GM12878 (cell line): ENCODE data around the gene TAS2R41. TPM values are rescaled to one million over a fixed set of nuclear protein-coding genes. Genes with fewer than 3 reads are reported as not detected.

ENCODE experiments used
- ATAC-seq: fragments of 200-7000 bp; cut with Tn5 transposase; 3 replicates; pipeline ENCODE4 v1.9.1; 2020; ENCODE audit warnings: mild to moderate bottlenecking, moderate library complexity
- BruUV-seq: library from RNA; stranded (reverse); fragments of 400-500 nt; replicated peaks from 2 replicates; lab custom pipeline; 2021; lab: Mats Ljungman, UMichigan
- CTCF ChIA-PET: fragments of 300-600 bp; sonication (Branson Sonifier 250); formaldehyde crosslinking; extraction: SDS; loops from one replicate; lab custom pipeline; 2021; ENCODE audit warnings: inconsistent platforms; lab: Yijun Ruan, JAX
- POLR2A ChIA-PET: fragments of 350-600 bp; formaldehyde crosslinking; extraction: SDS; loops from one replicate; lab custom pipeline; 2021; ENCODE audit warnings: inconsistent platforms; lab: Charles Lee
- RAD21 ChIA-PET: fragments of 300-600 bp; sonication (Branson Sonifier 250); formaldehyde crosslinking; loops from one replicate; lab custom pipeline; 2023; ENCODE audit warnings: antibody characterized with exemption; ENCODE audit not compliant: unreplicated experiment; lab: Charles Lee
- SMC1A ChIA-PET: fragments of 300-600 bp; sonication (Branson Sonifier 250); formaldehyde crosslinking; loops from one replicate; lab custom pipeline; 2023; ENCODE audit not compliant: unreplicated experiment, uncharacterized antibody; lab: Charles Lee
- DNase-seq: peaks from one replicate; pipeline ENCODE4 v3.0.0-alpha.2; 2011; ENCODE audit warnings: low read depth, low spot score
- FAIRE-seq: peaks from 3 replicates; lab custom pipeline; 2011; peaks lifted over from hg19 to GRCh38; lab: Jason Lieb, UNC
- H2AFZ ChIP-seq: 2 replicates; pipeline ENCODE4 v1.6.0; 2011; ENCODE audit warnings: low read depth, low read length, control low read depth; ENCODE audit not compliant: control insufficient read depth
- H3K27ac ChIP-seq: 2 replicates; pipeline ENCODE4 v1.5.1; 2011; ENCODE audit warnings: control low read depth; ENCODE audit not compliant: control insufficient read depth, insufficient read depth
- H3K27me3 ChIP-seq, 2 experiments: replicated peaks in 1 of 2; 2 replicates each; pipeline versions ENCODE4 v1.6.0 to v1.6.1; 2011; ENCODE audit warnings: low read length in 1 of 2; ENCODE audit not compliant: control insufficient read depth in 2 of 2, insufficient read depth in 2 of 2
- H3K36me3 ChIP-seq, 2 experiments: 2 replicates each; pipeline ENCODE4 v1.5.1; 2011; ENCODE audit warnings: low read length in 1 of 2; ENCODE audit not compliant: control insufficient read depth in 2 of 2, insufficient read depth in 2 of 2
- H3K4me1 ChIP-seq: 2 replicates; pipeline ENCODE4 v1.6.1; 2011; ENCODE audit warnings: mild to moderate bottlenecking, low read length, moderate library complexity, mixed read lengths; ENCODE audit not compliant: control insufficient read depth, insufficient read depth
- H3K4me2 ChIP-seq: 2 replicates; pipeline ENCODE4 v1.6.0; 2011; ENCODE audit warnings: control low read depth; ENCODE audit not compliant: control insufficient read depth, insufficient read depth
- H3K4me3 ChIP-seq: fragments of 200-600 bp; sonication (generic); 2 replicates; pipeline ENCODE4 v1.5.1; 2016
- H3K79me2 ChIP-seq: 2 replicates; pipeline ENCODE4 v1.6.0; 2011; ENCODE audit warnings: low read length; ENCODE audit not compliant: control insufficient read depth, insufficient read depth
- H3K9ac ChIP-seq: 2 replicates; pipeline ENCODE4 v1.8.0; 2011; ENCODE audit warnings: low read length, control low read depth, mixed read lengths; ENCODE audit not compliant: control insufficient read depth, insufficient read depth
- H3K9me3 ChIP-seq: replicated peaks from 3 replicates; pipeline ENCODE4 v1.5.1; 2011; ENCODE audit warnings: mild to moderate bottlenecking, low read length; ENCODE audit not compliant: control insufficient read depth, insufficient read depth
- H4K20me1 ChIP-seq: 2 replicates; pipeline ENCODE4 v1.6.0; 2011; ENCODE audit not compliant: control insufficient read depth, insufficient read depth
- IKZF1 ChIP-seq: fragments of 450-650 bp; conservative IDR thresholded peaks from 2 replicates; pipeline ENCODE4 v1.6.1; 2017; ENCODE audit warnings: antibody characterized with exemption, mild to moderate bottlenecking
- NR2C1 ChIP-seq: fragments of 450-650 bp; IDR thresholded peaks from 2 replicates; pipeline ENCODE4 v1.6.1; 2017; ENCODE audit warnings: antibody characterized with exemption, mild to moderate bottlenecking, moderate library complexity
- ZNF207 ChIP-seq: fragments of 450-650 bp; IDR thresholded peaks from 2 replicates; pipeline ENCODE4 v1.6.1; 2014; ENCODE audit warnings: antibody characterized with exemption, mild to moderate bottlenecking, borderline replicate concordance
- WGBS: methylation state at CpG from one replicate; pipeline ENCODE4 v1.1.6; 2016; ENCODE audit warnings: low lambda C conversion rate; ENCODE audit not compliant: insufficient replicate concordance, insufficient coverage; ENCODE audit errors: missing lambda C conversion rate; 5-methylcytosine and 5-hydroxymethylcytosine counted together
- in situ Hi-C: fragments of 300-500 bp; cut with MboI; formaldehyde crosslinking; loops from 9 replicates; pipeline ENCODE4 v1.14.3; 2018; ENCODE audit warnings: mixed read lengths
- intact Hi-C: fragments of 100-400 bp; cut with micrococcal nuclease; formaldehyde crosslinking; loops from one replicate; pipeline ENCODE4 v1.14.2; 2022; ENCODE audit not compliant: unreplicated experiment
- polyA plus RNA-seq, 11 experiments: library from polyadenylated mRNA; depleted of rRNA in 4 of 11; unstranded in 6 of 11; stranded (reverse) in 5 of 11; fragments of >200 nt; fragmentation: Nextera tagmentation in 4 of 11; fragmentation: Illumina TruSeq in 1 of 11; extraction: Ambion mirVana in 4 of 11; extraction: Trizol in 1 of 11; gene quantifications; 1 replicate in 1 of 11; 2 replicates in 10 of 11; pipeline versions ENCODE4 v1.2.1 to v1.2.3, GENCODE V29; 2011 to 2016; ENCODE audit warnings: inconsistent platforms in 2 of 11, missing spikeins in 2 of 11, low read depth in 1 of 11
- total RNA-seq, 4 experiments: library from RNA; depleted of rRNA in 3 of 4; stranded (reverse); fragments of >200 nt in 3 of 4; fragmentation: Illumina TruSeq in 1 of 4; extraction: Trizol in 1 of 4; gene quantifications; 2 replicates each; pipeline versions ENCODE4 v1.2.1 to v1.2.3, GENCODE V29; 2013 to 2021
- TF ChIP-seq, protein P1 (sequence below): IDR thresholded peaks from 2 replicates; pipeline ENCODE4 v1.6.1; 2012; ENCODE audit warnings: low read depth, low read length, improper control_type of control experiment
- TF ChIP-seq, protein P2 (sequence below): fragments of 450-650 bp; IDR thresholded peaks from 2 replicates; pipeline ENCODE4 v1.6.1; 2014; ENCODE audit warnings: mild to moderate bottlenecking
- TF ChIP-seq, protein P3 (sequence below): IDR thresholded peaks from 2 replicates; pipeline ENCODE4 v1.6.1; 2012; ENCODE audit warnings: mild to moderate bottlenecking, low read depth, low read length
- TF ChIP-seq, protein P4 (sequence below): IDR thresholded peaks from 2 replicates; pipeline ENCODE4 v1.6.1; 2011; ENCODE audit warnings: low read depth, low read length, improper control_type of control experiment, borderline replicate concordance

The TAS2R41 gene
- total and polyA plus RNA-seq, 10 of the 15 experiments (the other 5 are each of a cell fraction or from before 2014, with no cell fraction given) = not detected

DNA sequence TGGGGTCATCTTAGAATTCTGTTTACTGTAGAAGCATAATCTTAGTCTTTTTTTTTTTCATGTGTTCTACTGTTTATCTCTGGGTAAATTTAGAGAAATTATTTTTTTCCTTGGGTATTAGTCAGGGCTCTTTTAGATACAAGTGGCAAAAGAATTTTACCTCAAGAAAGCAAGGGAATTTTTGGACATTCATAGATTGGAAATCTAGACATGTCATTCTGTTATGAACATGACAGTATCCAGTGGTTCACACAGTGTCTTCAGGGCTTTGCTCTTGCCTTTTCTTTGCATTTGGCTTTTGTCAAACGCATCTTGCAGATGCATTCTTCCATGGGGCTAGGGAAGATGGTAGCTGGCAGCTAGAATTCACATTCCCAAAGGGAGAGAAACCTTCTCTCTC is 13.7 kb upstream of the TAS2R41 start:
- H3K4me3 ChIP-seq = no peak overlapping the region
- H3K4me2 ChIP-seq = no peak overlapping the region
- no peak for DNase-seq
- H3K27ac ChIP-seq = no peak overlapping the region
- RAD21 ChIA-PET = no interaction called here
- POLR2A ChIA-PET = no interaction called here
- H3K4me1 ChIP-seq = no peaks in the 10 kb centered on the region
- intact Hi-C loops = no loop called here
- no peak for TF ChIP-seq ZNF207
- TF ChIP-seq, protein P1, sequence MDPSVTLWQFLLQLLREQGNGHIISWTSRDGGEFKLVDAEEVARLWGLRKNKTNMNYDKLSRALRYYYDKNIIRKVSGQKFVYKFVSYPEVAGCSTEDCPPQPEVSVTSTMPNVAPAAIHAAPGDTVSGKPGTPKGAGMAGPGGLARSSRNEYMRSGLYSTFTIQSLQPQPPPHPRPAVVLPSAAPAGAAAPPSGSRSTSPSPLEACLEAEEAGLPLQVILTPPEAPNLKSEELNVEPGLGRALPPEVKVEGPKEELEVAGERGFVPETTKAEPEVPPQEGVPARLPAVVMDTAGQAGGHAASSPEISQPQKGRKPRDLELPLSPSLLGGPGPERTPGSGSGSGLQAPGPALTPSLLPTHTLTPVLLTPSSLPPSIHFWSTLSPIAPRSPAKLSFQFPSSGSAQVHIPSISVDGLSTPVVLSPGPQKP = no peak
- TF ChIP-seq, protein P2, sequence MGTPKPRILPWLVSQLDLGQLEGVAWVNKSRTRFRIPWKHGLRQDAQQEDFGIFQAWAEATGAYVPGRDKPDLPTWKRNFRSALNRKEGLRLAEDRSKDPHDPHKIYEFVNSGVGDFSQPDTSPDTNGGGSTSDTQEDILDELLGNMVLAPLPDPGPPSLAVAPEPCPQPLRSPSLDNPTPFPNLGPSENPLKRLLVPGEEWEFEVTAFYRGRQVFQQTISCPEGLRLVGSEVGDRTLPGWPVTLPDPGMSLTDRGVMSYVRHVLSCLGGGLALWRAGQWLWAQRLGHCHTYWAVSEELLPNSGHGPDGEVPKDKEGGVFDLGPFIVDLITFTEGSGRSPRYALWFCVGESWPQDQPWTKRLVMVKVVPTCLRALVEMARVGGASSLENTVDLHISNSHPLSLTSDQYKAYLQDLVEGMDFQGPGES = no peak
- TF ChIP-seq, all 136 proteins: peak for 0
- Histone ChIP-seq H3K36me3 (no peaks in the 10 kb centered on the region), H3K27me3 (peaks cover 0 to 2% of the 10 kb centered on the region in 2 experiments; a peak in 1 of 4 replicates), H3K9ac (no peak overlapping the region), H2AFZ (no peak overlapping the region), H3K79me2 (no peaks in the 10 kb centered on the region), H3K9me3 (no peaks in the 10 kb centered on the region; the same call in 2 of the 3 replicates), H4K20me1 (no peaks in the 10 kb centered on the region)
- CTCF ChIA-PET = no interaction called here
- in situ Hi-C loops = no loop called here
- FAIRE-seq (no peak), ATAC-seq (no peak)
- SMC1A ChIA-PET = no interaction called here
- BruUV-seq = no TSS peak
- WGBS = 5% methylated on average over 1 of the region's 1 CpG

DNA sequence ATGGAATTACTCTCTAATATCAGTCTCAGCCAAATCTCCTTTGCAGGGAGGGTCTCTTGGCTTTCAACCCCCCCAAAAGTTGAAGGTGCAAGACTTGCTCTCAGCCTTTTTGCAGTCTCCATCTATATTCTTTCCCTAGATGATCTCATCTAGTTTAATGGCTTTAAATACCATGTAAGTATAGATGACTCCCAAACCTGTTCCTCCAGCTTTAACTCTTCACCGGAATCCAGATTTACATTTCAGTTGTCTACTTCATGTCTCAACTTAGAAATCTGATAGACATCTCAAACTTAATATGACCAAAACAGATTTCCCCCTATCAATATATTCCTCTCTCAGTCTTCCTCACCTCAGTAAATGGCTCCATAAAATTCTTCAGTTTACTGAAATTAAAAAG is 9.9 kb upstream of the TAS2R41 start:
- Histone ChIP-seq H3K4me1 (no peaks in the 10 kb centered on the region), H4K20me1 (no peaks in the 10 kb centered on the region), H3K4me3 (no peak overlapping the region), H3K9ac (no peak overlapping the region), H3K4me2 (no peak overlapping the region), H3K36me3 (no peaks in the 10 kb centered on the region), H3K9me3 (no peaks in the 10 kb centered on the region; the same call in 2 of the 3 replicates), H2AFZ (no peak overlapping the region), H3K79me2 (no peaks in the 10 kb centered on the region), H3K27ac (no peak overlapping the region), H3K27me3 (peaks cover 0 to 2% of the 10 kb centered on the region in 2 experiments; a peak in 1 of 4 replicates)
- ChIA-PET POLR2A (no interaction called here), CTCF (no interaction called here), RAD21 (no interaction called here), SMC1A (no interaction called here)
- ATAC-seq = no peak
- no peak for FAIRE-seq
- intact Hi-C loops (no loop called here), in situ Hi-C loops (no loop called here)
- BruUV-seq = no TSS peak
- no peak for DNase-seq
- 43% methylated on average over 1 of the region's 1 CpG for WGBS
- TF ChIP-seq, protein P3, sequence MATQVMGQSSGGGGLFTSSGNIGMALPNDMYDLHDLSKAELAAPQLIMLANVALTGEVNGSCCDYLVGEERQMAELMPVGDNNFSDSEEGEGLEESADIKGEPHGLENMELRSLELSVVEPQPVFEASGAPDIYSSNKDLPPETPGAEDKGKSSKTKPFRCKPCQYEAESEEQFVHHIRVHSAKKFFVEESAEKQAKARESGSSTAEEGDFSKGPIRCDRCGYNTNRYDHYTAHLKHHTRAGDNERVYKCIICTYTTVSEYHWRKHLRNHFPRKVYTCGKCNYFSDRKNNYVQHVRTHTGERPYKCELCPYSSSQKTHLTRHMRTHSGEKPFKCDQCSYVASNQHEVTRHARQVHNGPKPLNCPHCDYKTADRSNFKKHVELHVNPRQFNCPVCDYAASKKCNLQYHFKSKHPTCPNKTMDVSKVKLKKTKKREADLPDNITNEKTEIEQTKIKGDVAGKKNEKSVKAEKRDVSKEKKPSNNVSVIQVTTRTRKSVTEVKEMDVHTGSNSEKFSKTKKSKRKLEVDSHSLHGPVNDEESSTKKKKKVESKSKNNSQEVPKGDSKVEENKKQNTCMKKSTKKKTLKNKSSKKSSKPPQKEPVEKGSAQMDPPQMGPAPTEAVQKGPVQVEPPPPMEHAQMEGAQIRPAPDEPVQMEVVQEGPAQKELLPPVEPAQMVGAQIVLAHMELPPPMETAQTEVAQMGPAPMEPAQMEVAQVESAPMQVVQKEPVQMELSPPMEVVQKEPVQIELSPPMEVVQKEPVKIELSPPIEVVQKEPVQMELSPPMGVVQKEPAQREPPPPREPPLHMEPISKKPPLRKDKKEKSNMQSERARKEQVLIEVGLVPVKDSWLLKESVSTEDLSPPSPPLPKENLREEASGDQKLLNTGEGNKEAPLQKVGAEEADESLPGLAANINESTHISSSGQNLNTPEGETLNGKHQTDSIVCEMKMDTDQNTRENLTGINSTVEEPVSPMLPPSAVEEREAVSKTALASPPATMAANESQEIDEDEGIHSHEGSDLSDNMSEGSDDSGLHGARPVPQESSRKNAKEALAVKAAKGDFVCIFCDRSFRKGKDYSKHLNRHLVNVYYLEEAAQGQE = no peak
- TF ChIP-seq IKZF1 (no peak), NR2C1 (no peak)
- TF ChIP-seq, protein P4, sequence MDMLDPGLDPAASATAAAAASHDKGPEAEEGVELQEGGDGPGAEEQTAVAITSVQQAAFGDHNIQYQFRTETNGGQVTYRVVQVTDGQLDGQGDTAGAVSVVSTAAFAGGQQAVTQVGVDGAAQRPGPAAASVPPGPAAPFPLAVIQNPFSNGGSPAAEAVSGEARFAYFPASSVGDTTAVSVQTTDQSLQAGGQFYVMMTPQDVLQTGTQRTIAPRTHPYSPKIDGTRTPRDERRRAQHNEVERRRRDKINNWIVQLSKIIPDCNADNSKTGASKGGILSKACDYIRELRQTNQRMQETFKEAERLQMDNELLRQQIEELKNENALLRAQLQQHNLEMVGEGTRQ = no peak
